Skin epidermis (tissue), 12 donors: ENCODE measurements around the gene GFRA4.

ENCODE experiments used
- H3K27ac ChIP-seq, 21 experiments: fragments of 200-600 bp; sonication (generic) in 11 of 21; one replicate each; pipeline ENCODE4 v1.5.0; 2020; ENCODE audit warnings: mild to moderate bottlenecking in 3 of 21, inconsistent platforms in 2 of 21, moderate library complexity in 2 of 21
- H3K4me3 ChIP-seq, 7 experiments: fragments of 200-600 bp; sonication (generic) in 2 of 7; one replicate each; pipeline ENCODE4 v1.5.0; 2020; ENCODE audit warnings: inconsistent platforms in 2 of 7, mild to moderate bottlenecking in 2 of 7, moderate library complexity in 1 of 7

Gene GFRA4

GRCh38 chr20:3663031-3663701 is at the start of gene GFRA4:
Gene GFRA4, minus strand, starts transcription at chr20:3663399. Its CDS starts 0 bp downstream, at chr20:3663399.
- no peak within 1 kb of the TSS for H3K27ac ChIP-seq
- H3K4me3 ChIP-seq = no peak within 1 kb of the TSS

- Histone ChIP-seq H3K27ac (peak within 1 kb of the TSS in 6 of 21 experiments; percentile 23 to 76 (median 50)), H3K4me3 (peak within 1 kb of the TSS in 1 of 7 experiments; percentile 2)
Measured at GRCh38 chr20:3712279-3712873, 49.2 kb upstream of the GFRA4 start, which contains the start of gene SIGLEC1. Gene SIGLEC1, minus strand, starts transcription at chr20:3712600. Its CDS starts 5,472 bp downstream, at chr20:3707128.

- H3K27ac ChIP-seq = peak overlapping the region in 5 of 21 experiments; percentile 23 to 76 (median 57)
Measured at GRCh38 chr20:3711484-3711941, 48.3 kb upstream of the GFRA4 start.

GRCh38 chr20:3710703-3711483 is 47.7 kb upstream of the GFRA4 start:
- peak overlapping the region in 1 of 7 experiments; percentile 2 for H3K4me3 ChIP-seq
- peak overlapping the region in 10 of 21 experiments; percentile 4 to 76 (median 33) for H3K27ac ChIP-seq

More at GRCh38 chr20:3711484-3711941, 48.3 kb upstream of the GFRA4 start:
- peak overlapping the region in 1 of 7 experiments; percentile 2 for H3K4me3 ChIP-seq

- Histone ChIP-seq H3K27ac (peak overlapping the region in 8 of 21 experiments; percentile 4 to 76 (median 34)), H3K4me3 (no peak overlapping the region)
Measured at GRCh38 chr20:3710011-3710466, 46.8 kb upstream of the GFRA4 start.

- Histone ChIP-seq H3K27ac (no peak overlapping the region), H3K4me3 (no peak overlapping the region)
Measured at GRCh38 chr20:3707508-3707899, 44.3 kb upstream of the GFRA4 start.

- no peak overlapping the region for H3K4me3 ChIP-seq
- H3K27ac ChIP-seq = no peak overlapping the region
Measured at GRCh38 chr20:3706774-3707507, 43.7 kb upstream of the GFRA4 start.

- Histone ChIP-seq H3K27ac (no peak overlapping the region), H3K4me3 (no peak overlapping the region)
Measured at GRCh38 chr20:3705970-3706739, 43.0 kb upstream of the GFRA4 start.

- no peak overlapping the region for H3K4me3 ChIP-seq
Measured at GRCh38 chr20:3705491-3705969, 42.3 kb upstream of the GFRA4 start.

GRCh38 chr20:3704087-3704486 is 40.9 kb upstream of the GFRA4 start:
- no peak overlapping the region for H3K27ac ChIP-seq
- H3K4me3 ChIP-seq = no peak overlapping the region

More at GRCh38 chr20:3705491-3705969, 42.3 kb upstream of the GFRA4 start:
- no peak overlapping the region for H3K27ac ChIP-seq

- Histone ChIP-seq H3K27ac (no peak overlapping the region), H3K4me3 (no peak overlapping the region)
Measured at GRCh38 chr20:3702611-3703391, 39.6 kb upstream of the GFRA4 start.

GRCh38 chr20:3701061-3701998 is 38.1 kb upstream of the GFRA4 start:
- Histone ChIP-seq H3K27ac (no peak overlapping the region), H3K4me3 (no peak overlapping the region)

- no peak overlapping the region for H3K4me3 ChIP-seq
- H3K27ac ChIP-seq = no peak overlapping the region
Measured at GRCh38 chr20:3699037-3699436, 35.8 kb upstream of the GFRA4 start.

GRCh38 chr20:3698591-3699001 is 35.4 kb upstream of the GFRA4 start:
- Histone ChIP-seq H3K27ac (no peak overlapping the region), H3K4me3 (no peak overlapping the region)

- no peak overlapping the region for H3K27ac ChIP-seq
- no peak overlapping the region for H3K4me3 ChIP-seq
Measured at GRCh38 chr20:3697588-3698305, 34.5 kb upstream of the GFRA4 start.
